ENCODE measurements around the gene ZNF205.

GRCh38 chr16:3085868-3086595, 26.4 kb upstream of the ZNF205 start:
- no peak for TF ChIP-seq CEBPZ (IDR thresholded peaks at IDR 0.05; ENCODE audit: low read depth, low read length)
- TF ChIP-seq REST (IDR thresholded peaks at IDR 0.05; ENCODE audit: low read depth, low read length): no peak
- TF ChIP-seq CHD1 (IDR thresholded peaks at IDR 0.05; ENCODE audit: low read depth, low read length): no peak

Data from GM12878 (cell line).